ENCODE results near the gene PPFIA3. TPM values are rescaled to one million over a fixed set of nuclear protein-coding genes. Genes with fewer than 3 reads are reported as not detected.

The PPFIA3 gene
- total RNA-seq, 2 donors from 2014 or later: 6.7 to 15.2 TPM

DNA sequence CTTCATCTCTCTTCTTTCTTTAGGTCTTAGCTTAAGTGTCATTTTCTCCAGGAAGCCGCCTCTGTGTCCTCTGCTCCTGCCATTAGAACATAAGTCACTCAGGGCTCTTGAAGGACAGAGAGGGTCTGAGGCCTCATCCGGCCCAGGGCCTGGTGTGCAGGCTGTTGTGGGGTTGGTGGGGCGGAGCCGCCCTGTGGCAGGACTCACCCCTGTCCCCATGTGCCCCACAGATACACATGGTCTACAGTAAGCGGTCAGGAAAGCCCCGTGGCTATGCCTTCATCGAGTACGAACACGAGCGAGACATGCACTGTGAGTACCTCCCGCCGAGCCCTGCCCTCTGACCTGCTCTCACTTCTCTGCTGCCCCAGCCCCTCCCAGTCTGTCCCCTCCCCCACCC lies 18.2 kb upstream of the PPFIA3 start:
- Histone ChIP-seq H3K9me3 (no peaks in the 10 kb centered on the region), H3K4me3 (no peak overlapping the region), H3K27ac (no peak overlapping the region), H3K27me3 (no peaks in the 10 kb centered on the region), H3K36me3 (replicated peaks in 1 of 2; ENCODE audit: insufficient read depth in 1 of 2, low read depth in 2 of 2) (peaks cover 26 to 32% of the 10 kb centered on the region in 2 donors), H3K4me1 (peaks cover 15% of the 10 kb centered on the region)
- ATAC-seq: no peak
- TF ChIP-seq, protein P1, sequence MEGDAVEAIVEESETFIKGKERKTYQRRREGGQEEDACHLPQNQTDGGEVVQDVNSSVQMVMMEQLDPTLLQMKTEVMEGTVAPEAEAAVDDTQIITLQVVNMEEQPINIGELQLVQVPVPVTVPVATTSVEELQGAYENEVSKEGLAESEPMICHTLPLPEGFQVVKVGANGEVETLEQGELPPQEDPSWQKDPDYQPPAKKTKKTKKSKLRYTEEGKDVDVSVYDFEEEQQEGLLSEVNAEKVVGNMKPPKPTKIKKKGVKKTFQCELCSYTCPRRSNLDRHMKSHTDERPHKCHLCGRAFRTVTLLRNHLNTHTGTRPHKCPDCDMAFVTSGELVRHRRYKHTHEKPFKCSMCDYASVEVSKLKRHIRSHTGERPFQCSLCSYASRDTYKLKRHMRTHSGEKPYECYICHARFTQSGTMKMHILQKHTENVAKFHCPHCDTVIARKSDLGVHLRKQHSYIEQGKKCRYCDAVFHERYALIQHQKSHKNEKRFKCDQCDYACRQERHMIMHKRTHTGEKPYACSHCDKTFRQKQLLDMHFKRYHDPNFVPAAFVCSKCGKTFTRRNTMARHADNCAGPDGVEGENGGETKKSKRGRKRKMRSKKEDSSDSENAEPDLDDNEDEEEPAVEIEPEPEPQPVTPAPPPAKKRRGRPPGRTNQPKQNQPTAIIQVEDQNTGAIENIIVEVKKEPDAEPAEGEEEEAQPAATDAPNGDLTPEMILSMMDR (IDR thresholded peaks at IDR 0.05): no peak
- no peak for TF ChIP-seq POLR2A (IDR thresholded peaks at IDR 0.05)
- no peak for DNase-seq
- 89 to 90% methylated on average over 10 to 12 of the region's 12 CpGs for WGBS, 2 donors
- intact Hi-C loops (cut with DNase I): no loop called here

DNA sequence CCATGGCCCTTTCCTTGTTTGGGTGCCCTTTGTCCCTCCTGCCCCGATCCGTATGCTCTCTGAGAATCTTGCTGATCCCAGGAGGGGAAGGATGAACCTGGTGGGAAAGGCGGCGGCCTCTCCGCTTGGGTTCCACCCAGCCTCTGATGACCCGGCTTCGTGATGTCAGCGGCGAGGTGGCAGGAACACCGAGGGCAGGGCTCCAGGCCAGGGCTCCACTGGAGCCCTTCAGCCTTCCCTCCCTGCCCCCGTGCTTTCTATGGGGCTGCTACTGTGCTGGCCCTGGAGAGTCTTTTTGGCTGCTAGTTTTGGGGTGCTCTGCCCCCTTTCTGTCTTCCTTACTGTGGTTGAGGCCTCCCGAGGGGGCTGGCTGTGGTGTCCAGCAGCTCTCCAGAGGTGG lies 17.0 kb upstream of the PPFIA3 start:
- Histone ChIP-seq H3K27me3 (no peaks in the 10 kb centered on the region), H3K36me3 (replicated peaks in 1 of 2; ENCODE audit: insufficient read depth in 1 of 2, low read depth in 2 of 2) (peaks cover 26 to 29% of the 10 kb centered on the region in 2 donors), H3K4me1 (peaks cover 14% of the 10 kb centered on the region), H3K9me3 (no peaks in the 10 kb centered on the region), H3K27ac (no peak overlapping the region), H3K4me3 (no peak overlapping the region)
- TF ChIP-seq, protein P1 (IDR thresholded peaks at IDR 0.05): no peak
- ATAC-seq (no peak), DNase-seq (no peak)
- intact Hi-C loops (cut with DNase I): no loop called here
- 80 to 93% methylated on average over 6 to 12 of the region's 12 CpGs for WGBS, 2 donors

DNA sequence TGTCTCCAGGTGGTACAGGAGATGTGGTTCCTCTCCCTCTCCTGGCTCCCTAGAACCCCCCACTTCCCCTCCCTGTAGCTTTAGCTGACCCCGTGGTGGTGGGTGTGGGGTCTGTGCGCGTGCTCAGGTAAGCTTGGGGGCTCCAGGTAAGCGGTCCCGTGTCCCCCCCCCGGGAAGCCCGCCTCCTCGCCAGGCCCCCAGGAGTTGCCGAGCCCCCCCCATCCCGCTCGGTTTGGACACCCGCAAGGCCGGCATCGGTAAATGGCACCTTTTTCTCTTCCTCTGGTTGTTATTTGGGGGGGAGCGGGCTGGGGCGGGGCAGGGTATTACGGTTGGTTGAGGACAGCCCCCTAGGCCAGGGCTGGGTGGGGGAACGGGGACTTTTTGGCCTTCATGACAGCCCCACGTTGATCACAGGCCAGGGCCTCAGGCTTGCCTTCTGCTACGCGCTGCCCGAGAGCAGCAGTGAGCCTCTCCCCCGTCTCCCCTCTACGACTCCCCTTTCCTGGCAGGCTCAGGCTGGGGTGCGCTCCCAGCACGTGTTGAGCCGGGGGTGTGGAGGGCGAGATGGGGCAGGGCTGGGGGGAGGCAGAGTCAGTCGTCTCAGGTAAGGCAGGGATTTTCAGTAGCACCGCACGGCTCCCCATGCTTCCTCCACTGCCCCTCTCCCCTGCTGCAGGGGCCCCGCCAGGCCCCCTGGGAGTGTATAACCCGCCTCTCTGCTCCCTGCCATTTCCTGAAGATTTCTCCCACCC lies 15.8 kb upstream of the PPFIA3 start:
- 89 to 92% methylated on average over 29 to 33 of the region's 33 CpGs for WGBS, 2 donors
- TF ChIP-seq, protein P1 (IDR thresholded peaks at IDR 0.05): no peak
- TF ChIP-seq POLR2A (IDR thresholded peaks at IDR 0.05): no peak
- Histone ChIP-seq H3K9me3 (no peaks in the 10 kb centered on the region), H3K4me1 (peaks cover 2% of the 10 kb centered on the region), H3K36me3 (replicated peaks in 1 of 2; ENCODE audit: insufficient read depth in 1 of 2, low read depth in 2 of 2) (peaks cover 24 to 27% of the 10 kb centered on the region in 2 donors), H3K4me3 (no peak overlapping the region), H3K27me3 (no peaks in the 10 kb centered on the region), H3K27ac (no peak overlapping the region)
- intact Hi-C loops (cut with DNase I): no loop called here
- ATAC-seq (no peak), DNase-seq (no peak)

DNA sequence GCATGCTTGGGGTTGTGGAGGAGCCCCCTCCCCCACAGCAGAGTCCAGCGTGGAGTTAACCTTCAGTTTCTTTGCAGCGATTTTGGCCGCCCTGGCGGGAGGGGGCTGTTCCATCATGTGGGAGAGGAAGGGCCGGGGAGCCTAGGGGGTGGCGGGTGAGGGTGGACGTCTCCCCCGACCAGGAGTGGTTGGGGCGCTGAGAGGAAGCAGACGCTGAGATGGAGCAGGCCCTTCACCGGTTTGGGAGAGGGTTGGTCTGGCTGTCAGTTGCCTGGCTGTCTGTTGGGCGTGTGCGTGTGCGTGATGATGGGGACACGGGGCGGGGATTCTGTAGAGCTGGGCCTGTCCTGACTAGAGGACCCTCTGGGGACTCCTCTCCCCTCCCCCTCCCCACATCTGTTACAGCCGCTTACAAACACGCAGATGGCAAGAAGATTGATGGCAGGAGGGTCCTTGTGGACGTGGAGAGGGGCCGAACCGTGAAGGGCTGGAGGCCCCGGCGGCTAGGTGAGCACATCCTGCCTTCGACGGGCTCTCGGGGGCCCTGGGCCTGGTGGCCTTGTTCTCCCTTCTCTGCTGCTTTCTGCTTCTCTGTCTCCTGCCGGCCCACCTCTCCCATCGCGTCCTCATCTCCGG lies 15.0 kb upstream of the PPFIA3 start:
- no peak for DNase-seq
- no peak overlapping the region for H3K4me3 ChIP-seq
- TF ChIP-seq POLR2A (IDR thresholded peaks at IDR 0.05): no peak
- TF ChIP-seq, protein P1 (IDR thresholded peaks at IDR 0.05): no peak
- H3K27me3 ChIP-seq: no peaks in the 10 kb centered on the region
- H3K36me3 ChIP-seq (replicated peaks in 1 of 2; ENCODE audit: insufficient read depth in 1 of 2, low read depth in 2 of 2): peaks cover 17 to 26% of the 10 kb centered on the region in 2 donors
- 83 to 90% methylated on average over 29 of the region's 30 CpGs for WGBS, 2 donors
- intact Hi-C loops (cut with DNase I): no loop called here
- no peak for ATAC-seq
- H3K27ac ChIP-seq: no peak overlapping the region
- H3K4me1 ChIP-seq: no peaks in the 10 kb centered on the region
- H3K9me3 ChIP-seq: no peaks in the 10 kb centered on the region

Data from body of pancreas (tissue), 4 donors.